Smooth muscle cell (in vitro differentiated cells): ENCODE results near the gene NBR1. TPM values are rescaled to one million over a fixed set of nuclear protein-coding genes. Genes with fewer than 3 reads are reported as not detected.
"Not testable (repeated sequence)": the region's sequence is repeated elsewhere in the genome, so short reads cannot be mapped to it uniquely, and the experiment has no call there.

ENCODE experiments used
- DNase-seq: peaks from one replicate; lab custom pipeline; 2025; ENCODE audit not compliant: unreplicated experiment; lab: John Stamatoyannopoulos, UW
- H2AFZ ChIP-seq: fragments of 200-600 bp; sonication (generic); 2 replicates; pipeline ENCODE4 v1.6.0; 2016; ENCODE audit warnings: antibody characterized with exemption, low read depth, mild to moderate bottlenecking
- H3F3A ChIP-seq: fragments of 200-600 bp; sonication (generic); 2 replicates; pipeline ENCODE4 v1.6.0; 2017; ENCODE audit warnings: antibody characterized with exemption, low read depth
- H3K27ac ChIP-seq: fragments of 200-600 bp; sonication (generic); 2 replicates; pipeline ENCODE4 v1.5.1; 2016; ENCODE audit warnings: low read depth, mild to moderate bottlenecking
- H3K27me3 ChIP-seq: fragments of 200-600 bp; sonication (generic); 2 replicates; pipeline ENCODE4 v1.6.1; 2016; ENCODE audit warnings: low read depth, mild to moderate bottlenecking
- H3K36me3 ChIP-seq: fragments of 200-600 bp; sonication (generic); 2 replicates; pipeline ENCODE4 v1.5.1; 2016; ENCODE audit warnings: low read depth
- H3K4me1 ChIP-seq: fragments of 200-600 bp; sonication (generic); 2 replicates; pipeline ENCODE4 v1.5.1; 2016; ENCODE audit warnings: low read depth
- H3K4me2 ChIP-seq: fragments of 200-600 bp; sonication (generic); 2 replicates; pipeline ENCODE4 v1.6.0; 2016; ENCODE audit warnings: mild to moderate bottlenecking
- H3K4me3 ChIP-seq: fragments of 200-600 bp; sonication (generic); 2 replicates; pipeline ENCODE4 v1.5.1; 2016; ENCODE audit warnings: mild to moderate bottlenecking
- H3K79me2 ChIP-seq: fragments of 200-600 bp; sonication (generic); 2 replicates; pipeline ENCODE4 v1.6.0; 2016; ENCODE audit warnings: low read depth, mild to moderate bottlenecking
- H3K9ac ChIP-seq: fragments of 200-600 bp; sonication (generic); 2 replicates; pipeline ENCODE4 v1.6.0; 2016; ENCODE audit warnings: low read depth
- H3K9me3 ChIP-seq: fragments of 200-600 bp; sonication (generic); replicated peaks from 2 replicates; pipeline ENCODE4 v1.5.1; 2016; ENCODE audit warnings: low read depth
- H4K20me1 ChIP-seq: fragments of 200-600 bp; sonication (generic); 2 replicates; pipeline ENCODE4 v1.6.0; 2016; ENCODE audit warnings: low read depth
- WGBS: methylation state at CpG from one replicate; pipeline ENCODE4 v1.1.7; 2016; ENCODE audit warnings: low lambda C conversion rate; 5-methylcytosine and 5-hydroxymethylcytosine counted together
- polyA plus RNA-seq: library from polyadenylated mRNA; unstranded; fragments of >200 nt; fragmentation: Nextera tagmentation; extraction: Ambion mirVana; gene quantifications from 2 replicates; pipeline ENCODE4 v1.2.1, GENCODE V29; 2016
- total RNA-seq: library from RNA; depleted of rRNA; stranded (reverse); fragments of >200 nt; gene quantifications from 2 replicates; pipeline ENCODE4 v1.2.3, GENCODE V29; 2014
- TF ChIP-seq, protein P1 (sequence below): fragments of 200-600 bp; sonication (generic); IDR thresholded peaks from 2 replicates; pipeline ENCODE4 v1.5.1; 2017; ENCODE audit warnings: borderline replicate concordance, mild to moderate bottlenecking, antibody characterized with exemption; ENCODE audit not compliant: insufficient read depth, poor library complexity, severe bottlenecking

Gene NBR1
- total and polyA plus RNA-seq, 2 experiments from 2014 or later, result 43.5 to 73.9 TPM

DNA sequence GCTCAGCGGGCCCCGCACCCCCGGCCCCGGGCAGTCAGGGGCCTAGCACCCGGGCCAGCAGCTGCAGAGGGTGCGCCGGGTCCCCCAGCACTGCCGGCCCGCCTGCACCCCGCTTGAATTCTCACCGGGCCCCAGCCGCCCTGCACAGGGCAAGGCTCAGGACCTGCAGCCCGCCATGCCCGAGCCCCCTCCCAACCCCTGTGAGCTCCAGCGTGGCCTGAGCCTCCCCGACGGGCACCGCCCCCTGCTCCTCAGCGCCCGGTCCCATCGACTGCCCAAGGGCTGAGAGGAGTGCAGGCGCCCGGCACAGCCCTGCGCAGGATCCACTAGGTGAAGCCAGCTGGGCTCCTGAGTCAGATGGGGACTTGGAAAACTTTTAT is 44.1 kb upstream of the NBR1 start:
- 98% methylated on average over 10 of the region's 24 CpGs for WGBS
- H3F3A ChIP-seq, result no peaks in the 10 kb centered on the region
- no peaks in the 10 kb centered on the region for H3K36me3 ChIP-seq
- no peaks in the 10 kb centered on the region for H3K27me3 ChIP-seq
- H2AFZ ChIP-seq, result no peak overlapping the region
- peaks cover 19% of the 10 kb centered on the region for H3K79me2 ChIP-seq
- no peak overlapping the region for H3K27ac ChIP-seq
- no peak overlapping the region for H3K9ac ChIP-seq
- no peaks in the 10 kb centered on the region for H4K20me1 ChIP-seq
- no peak overlapping the region for H3K4me3 ChIP-seq
- peaks cover 13% of the 10 kb centered on the region for H3K4me1 ChIP-seq
- DNase-seq, result no peak
- H3K4me2 ChIP-seq, result no peak overlapping the region
- TF ChIP-seq, protein P1, sequence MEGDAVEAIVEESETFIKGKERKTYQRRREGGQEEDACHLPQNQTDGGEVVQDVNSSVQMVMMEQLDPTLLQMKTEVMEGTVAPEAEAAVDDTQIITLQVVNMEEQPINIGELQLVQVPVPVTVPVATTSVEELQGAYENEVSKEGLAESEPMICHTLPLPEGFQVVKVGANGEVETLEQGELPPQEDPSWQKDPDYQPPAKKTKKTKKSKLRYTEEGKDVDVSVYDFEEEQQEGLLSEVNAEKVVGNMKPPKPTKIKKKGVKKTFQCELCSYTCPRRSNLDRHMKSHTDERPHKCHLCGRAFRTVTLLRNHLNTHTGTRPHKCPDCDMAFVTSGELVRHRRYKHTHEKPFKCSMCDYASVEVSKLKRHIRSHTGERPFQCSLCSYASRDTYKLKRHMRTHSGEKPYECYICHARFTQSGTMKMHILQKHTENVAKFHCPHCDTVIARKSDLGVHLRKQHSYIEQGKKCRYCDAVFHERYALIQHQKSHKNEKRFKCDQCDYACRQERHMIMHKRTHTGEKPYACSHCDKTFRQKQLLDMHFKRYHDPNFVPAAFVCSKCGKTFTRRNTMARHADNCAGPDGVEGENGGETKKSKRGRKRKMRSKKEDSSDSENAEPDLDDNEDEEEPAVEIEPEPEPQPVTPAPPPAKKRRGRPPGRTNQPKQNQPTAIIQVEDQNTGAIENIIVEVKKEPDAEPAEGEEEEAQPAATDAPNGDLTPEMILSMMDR, result no peak
- H3K9me3 ChIP-seq, result no peaks in the 10 kb centered on the region

DNA sequence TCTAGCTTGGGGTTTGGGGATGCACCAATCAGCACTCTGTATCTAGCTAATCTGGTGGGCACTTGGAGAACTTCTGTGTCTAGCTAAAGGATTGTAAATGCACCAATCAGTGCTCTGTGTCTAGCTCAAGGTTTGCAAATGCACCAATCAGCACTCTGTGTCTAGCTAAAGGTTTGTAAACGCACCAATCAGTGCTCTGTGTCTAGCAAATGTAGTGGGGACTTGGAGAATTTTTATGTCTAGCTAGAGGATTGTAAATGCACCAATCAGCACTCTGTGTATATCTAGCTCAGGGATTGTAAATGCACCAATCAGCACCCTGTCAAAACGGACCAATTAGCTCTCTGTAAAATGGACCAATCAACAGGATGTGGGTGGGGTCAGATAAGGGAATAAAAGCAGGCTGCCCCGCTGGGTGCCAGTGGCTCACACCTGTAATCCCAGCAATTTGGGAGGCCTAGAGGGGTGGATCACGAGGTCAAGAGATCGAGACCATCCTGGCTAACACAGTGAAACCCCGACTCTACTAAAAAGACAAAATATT is 43.6 kb upstream of the NBR1 start:
- H3K36me3 ChIP-seq, H3K27ac ChIP-seq, H3K27me3 ChIP-seq, H3K4me2 ChIP-seq, H2AFZ ChIP-seq, H3F3A ChIP-seq, H3K9me3 ChIP-seq, H3K4me3 ChIP-seq, DNase-seq, H4K20me1 ChIP-seq, H3K9ac ChIP-seq: not testable (repeated sequence)
- WGBS, result 93% methylated on average over 6 of the region's 6 CpGs
- Histone ChIP-seq H3K4me1 (peaks cover 13% of the 10 kb centered on the region), H3K79me2 (peaks cover 19% of the 10 kb centered on the region)

DNA sequence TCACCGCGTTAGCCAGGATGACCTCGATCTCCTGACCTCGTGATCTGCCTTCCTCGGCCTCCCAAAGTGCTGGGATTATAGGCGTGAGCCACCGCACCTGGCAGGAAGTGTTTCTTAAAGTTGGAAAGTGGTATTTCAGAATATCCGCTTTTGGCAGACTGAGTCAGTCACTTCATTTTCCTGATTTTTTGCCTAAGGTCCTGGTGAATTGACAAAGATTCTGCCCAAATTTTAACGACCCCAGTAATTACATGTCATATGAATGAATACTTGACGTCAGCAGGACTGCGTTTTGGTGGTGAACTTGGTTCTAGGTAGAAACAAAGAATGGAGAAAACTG is 41.4 kb upstream of the NBR1 start:
- Histone ChIP-seq H3K36me3 (no peaks in the 10 kb centered on the region), H4K20me1 (no peaks in the 10 kb centered on the region), H3K9ac (no peak overlapping the region), H3K4me3 (no peak overlapping the region), H3F3A (no peaks in the 10 kb centered on the region), H2AFZ (no peak overlapping the region), H3K4me2 (no peak overlapping the region), H3K27ac (no peak overlapping the region), H3K79me2 (peaks cover 19% of the 10 kb centered on the region), H3K27me3 (no peaks in the 10 kb centered on the region), H3K9me3 (no peaks in the 10 kb centered on the region), H3K4me1 (peaks cover 5% of the 10 kb centered on the region)
- no peak for DNase-seq
- TF ChIP-seq, protein P1, result no peak
- 92% methylated on average over 11 of the region's 11 CpGs for WGBS

DNA sequence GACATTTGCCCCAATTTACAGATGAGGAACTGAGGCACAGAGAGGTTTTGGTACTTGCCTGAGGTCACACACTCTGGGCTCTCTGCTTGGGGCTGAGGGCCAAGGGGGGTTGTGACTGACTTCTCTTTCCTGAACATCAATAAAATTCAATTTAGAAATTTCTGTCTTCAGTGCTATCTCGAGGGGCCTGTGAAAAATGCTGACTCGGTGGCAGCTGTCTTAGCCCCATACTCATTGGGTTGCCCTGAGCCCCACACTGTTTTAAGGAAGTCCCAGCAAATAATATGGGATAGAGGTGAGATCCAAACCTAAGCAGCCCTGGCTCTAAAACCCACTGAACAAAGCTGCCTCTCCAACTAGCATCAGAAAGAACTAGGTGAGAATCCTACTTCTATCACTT is 38.9 kb upstream of the NBR1 start:
- Histone ChIP-seq H3K4me2 (no peak overlapping the region), H2AFZ (no peak overlapping the region), H3K36me3 (no peaks in the 10 kb centered on the region), H3K27me3 (no peaks in the 10 kb centered on the region), H3K9me3 (no peaks in the 10 kb centered on the region), H3K4me1 (no peaks in the 10 kb centered on the region), H3K4me3 (no peak overlapping the region), H3K79me2 (peaks cover 6% of the 10 kb centered on the region), H4K20me1 (no peaks in the 10 kb centered on the region), H3K27ac (no peak overlapping the region), H3K9ac (no peak overlapping the region), H3F3A (no peaks in the 10 kb centered on the region)
- DNase-seq, result no peak
- 96% methylated on average over 2 of the region's 2 CpGs for WGBS
- TF ChIP-seq, protein P1, result no peak

DNA sequence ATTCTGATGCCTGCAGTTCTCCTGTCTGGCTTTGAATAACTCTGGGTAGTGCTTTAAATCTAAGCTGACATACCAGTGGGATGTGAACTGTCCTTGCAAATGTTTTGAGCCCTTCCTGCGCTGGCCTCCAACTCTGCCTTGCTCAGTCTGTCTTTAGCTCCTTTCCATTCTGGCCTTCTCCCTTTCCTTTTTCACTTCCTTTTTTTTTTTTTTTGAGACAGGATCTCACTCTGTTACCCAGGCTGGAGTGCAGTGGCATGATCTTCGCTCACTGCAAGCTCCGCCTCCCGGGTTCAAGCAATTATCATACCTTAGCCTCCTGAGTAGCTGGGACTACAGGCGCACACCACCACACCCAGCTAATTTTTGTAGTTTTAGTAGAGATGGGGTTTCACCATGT is 37.6 kb upstream of the NBR1 start:
- H3F3A ChIP-seq, H3K4me1 ChIP-seq, H3K27me3 ChIP-seq, H2AFZ ChIP-seq, H3K36me3 ChIP-seq, H3K9me3 ChIP-seq, H3K4me3 ChIP-seq, H3K9ac ChIP-seq, H3K79me2 ChIP-seq, H3K4me2 ChIP-seq, H3K27ac ChIP-seq, H4K20me1 ChIP-seq, DNase-seq: not testable (repeated sequence)
- 100% methylated on average over 5 of the region's 5 CpGs for WGBS
